ENCODE measurements around the gene MRPL19. TPM values are rescaled to one million over a fixed set of nuclear protein-coding genes. Genes with fewer than 3 reads are reported as not detected.

MRPL19 gene
- total RNA-seq, 1 experiment from 2014 or later, result 85.9 TPM

- no peak overlapping the region for H3K9ac ChIP-seq (ENCODE audit: low read length)
- no peak overlapping the region for H3K4me3 ChIP-seq (ENCODE audit: low read length)
- no peak for DNase-seq
- peaks cover 12% of the 10 kb centered on the region for H3K4me1 ChIP-seq (ENCODE audit: insufficient read depth, low read length)
- H2AFZ ChIP-seq (ENCODE audit: low read length), result 0 out of 2 replicates have a peak overlapping the region, but pooled peaks have one; percentile 99
- no TSS peak for BruUV-seq (replicated peaks)
- intact Hi-C loops (cut with micrococcal nuclease), result loop anchor here (1.0 kb wide), 1 partner anchor 66 kb away; no protein-coding TSS in a partner anchor
- no peak for ATAC-seq
- TF ChIP-seq, protein P1, sequence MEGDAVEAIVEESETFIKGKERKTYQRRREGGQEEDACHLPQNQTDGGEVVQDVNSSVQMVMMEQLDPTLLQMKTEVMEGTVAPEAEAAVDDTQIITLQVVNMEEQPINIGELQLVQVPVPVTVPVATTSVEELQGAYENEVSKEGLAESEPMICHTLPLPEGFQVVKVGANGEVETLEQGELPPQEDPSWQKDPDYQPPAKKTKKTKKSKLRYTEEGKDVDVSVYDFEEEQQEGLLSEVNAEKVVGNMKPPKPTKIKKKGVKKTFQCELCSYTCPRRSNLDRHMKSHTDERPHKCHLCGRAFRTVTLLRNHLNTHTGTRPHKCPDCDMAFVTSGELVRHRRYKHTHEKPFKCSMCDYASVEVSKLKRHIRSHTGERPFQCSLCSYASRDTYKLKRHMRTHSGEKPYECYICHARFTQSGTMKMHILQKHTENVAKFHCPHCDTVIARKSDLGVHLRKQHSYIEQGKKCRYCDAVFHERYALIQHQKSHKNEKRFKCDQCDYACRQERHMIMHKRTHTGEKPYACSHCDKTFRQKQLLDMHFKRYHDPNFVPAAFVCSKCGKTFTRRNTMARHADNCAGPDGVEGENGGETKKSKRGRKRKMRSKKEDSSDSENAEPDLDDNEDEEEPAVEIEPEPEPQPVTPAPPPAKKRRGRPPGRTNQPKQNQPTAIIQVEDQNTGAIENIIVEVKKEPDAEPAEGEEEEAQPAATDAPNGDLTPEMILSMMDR (conservative IDR thresholded peaks at IDR 0.05; ENCODE audit: low read depth, low read length), result no peak
- TF ChIP-seq EZH2 (IDR thresholded peaks at IDR 0.05; ENCODE audit: low read length, unreplicated experiment) (no peak), EZH2phosphoT487 (IDR thresholded peaks at IDR 0.05; ENCODE audit: borderline replicate concordance, low read length) (no peak)
- no peak overlapping the region for H3K27ac ChIP-seq (ENCODE audit: low read length)
- H3K36me3 ChIP-seq (ENCODE audit: low read depth, low read length), result peaks cover 6% of the 10 kb centered on the region
- H3K9me2 ChIP-seq (replicated peaks; ENCODE audit: low read length), result no peaks in the 10 kb centered on the region
- ChIA-PET CTCF (no interaction called here), POLR2A (ENCODE audit: unreplicated experiment) (no interaction called here)
- no peaks in the 10 kb centered on the region for H3K27me3 ChIP-seq (ENCODE audit: low read length)
- no peaks in the 10 kb centered on the region for H3K9me3 ChIP-seq (ENCODE audit: low read length)
- peaks cover 38% of the 10 kb centered on the region for H3K79me2 ChIP-seq (ENCODE audit: low read length)
- H4K20me1 ChIP-seq (ENCODE audit: low read length), result no peaks in the 10 kb centered on the region
- peak overlapping the region; percentile 99; the same call in 1 of the 2 replicates for H3K4me2 ChIP-seq (ENCODE audit: low read length)
- no peaks in the 10 kb centered on the region for H3F3A ChIP-seq (ENCODE audit: low read length, unreplicated experiment)
These were observed 940 bp upstream of the MRPL19 start for GRCh38 chr2:75645643-75646042.

- H3K4me3 ChIP-seq (ENCODE audit: low read length), result peak overlapping the region; percentile 94
- H3K9ac ChIP-seq (ENCODE audit: low read length), result peak overlapping the region; percentile 97
- peaks cover 7% of the 10 kb centered on the region for H3K4me1 ChIP-seq (ENCODE audit: insufficient read depth, low read length)
- no peaks in the 10 kb centered on the region for H3K9me3 ChIP-seq (ENCODE audit: low read length)
- TF ChIP-seq EZH2 (IDR thresholded peaks at IDR 0.05; ENCODE audit: low read length, unreplicated experiment) (no peak), EZH2phosphoT487 (IDR thresholded peaks at IDR 0.05; ENCODE audit: borderline replicate concordance, low read length) (no peak)
- TF ChIP-seq, protein P1 (conservative IDR thresholded peaks at IDR 0.05; ENCODE audit: low read depth, low read length), result no peak
- CTCF ChIA-PET, result no interaction called here
- H2AFZ ChIP-seq (ENCODE audit: low read length), result peak overlapping the region; percentile 99
- ATAC-seq (no peak), DNase-seq (no peak)
- peaks cover 38% of the 10 kb centered on the region for H3K79me2 ChIP-seq (ENCODE audit: low read length)
- no peaks in the 10 kb centered on the region for H4K20me1 ChIP-seq (ENCODE audit: low read length)
- no peaks in the 10 kb centered on the region for H3K9me2 ChIP-seq (replicated peaks; ENCODE audit: low read length)
- no peak overlapping the region for H3K27ac ChIP-seq (ENCODE audit: low read length)
- POLR2A ChIA-PET (ENCODE audit: unreplicated experiment), result no interaction called here
- no peaks in the 10 kb centered on the region for H3K27me3 ChIP-seq (ENCODE audit: low read length)
- H3K4me2 ChIP-seq (ENCODE audit: low read length), result peak overlapping the region; percentile 99
- BruUV-seq (replicated peaks), result no TSS peak
- intact Hi-C loops (cut with micrococcal nuclease), result loop anchor here (1.0 kb wide), 1 partner anchor 65 kb away; no protein-coding TSS in a partner anchor
- H3K36me3 ChIP-seq (ENCODE audit: low read depth, low read length), result peaks cover 8% of the 10 kb centered on the region
- H3F3A ChIP-seq (ENCODE audit: low read length, unreplicated experiment), result no peaks in the 10 kb centered on the region
These were observed 447 bp upstream of the MRPL19 start for GRCh38 chr2:75646090-75646582.

GRCh38 chr2:75647771-75648170, 1.2 kb downstream of the MRPL19 start:
- no peak for ATAC-seq
- Histone ChIP-seq H3K9me3 (ENCODE audit: low read length) (no peaks in the 10 kb centered on the region), H3K9ac (ENCODE audit: low read length) (peak overlapping the region; percentile 97), H3K36me3 (ENCODE audit: low read depth, low read length) (peaks cover 20% of the 10 kb centered on the region), H3K79me2 (ENCODE audit: low read length) (peaks cover 38% of the 10 kb centered on the region), H3K4me2 (ENCODE audit: low read length) (peak overlapping the region; percentile 99), H3F3A (ENCODE audit: low read length, unreplicated experiment) (no peaks in the 10 kb centered on the region), H4K20me1 (ENCODE audit: low read length) (no peaks in the 10 kb centered on the region), H3K4me3 (ENCODE audit: low read length) (peak overlapping the region; percentile 94), H3K27me3 (ENCODE audit: low read length) (no peaks in the 10 kb centered on the region), H2AFZ (ENCODE audit: low read length) (peak overlapping the region; percentile 99), H3K27ac (ENCODE audit: low read length) (no peak overlapping the region), H3K4me1 (ENCODE audit: insufficient read depth, low read length) (peaks cover 6% of the 10 kb centered on the region), H3K9me2 (replicated peaks; ENCODE audit: low read length) (no peaks in the 10 kb centered on the region)
- peak; percentile 19 for DNase-seq
- POLR2A ChIA-PET (ENCODE audit: unreplicated experiment), result no interaction called here
- CTCF ChIA-PET, result no interaction called here
- TF ChIP-seq, protein P1 (conservative IDR thresholded peaks at IDR 0.05; ENCODE audit: low read depth, low read length), result no peak
- TF ChIP-seq EZH2 (IDR thresholded peaks at IDR 0.05; ENCODE audit: low read length, unreplicated experiment) (no peak), EZH2phosphoT487 (IDR thresholded peaks at IDR 0.05; ENCODE audit: borderline replicate concordance, low read length) (no peak)
- BruUV-seq (replicated peaks), result no TSS peak
- intact Hi-C loops (cut with micrococcal nuclease), result no loop called here
